ENCODE results near the gene RAD23A. TPM values are rescaled to one million over a fixed set of nuclear protein-coding genes. Genes with fewer than 3 reads are reported as not detected.

RAD23A gene
- total RNA-seq, 4 donors from 2014 or later: 138 to 218 (median 181) TPM

DNA sequence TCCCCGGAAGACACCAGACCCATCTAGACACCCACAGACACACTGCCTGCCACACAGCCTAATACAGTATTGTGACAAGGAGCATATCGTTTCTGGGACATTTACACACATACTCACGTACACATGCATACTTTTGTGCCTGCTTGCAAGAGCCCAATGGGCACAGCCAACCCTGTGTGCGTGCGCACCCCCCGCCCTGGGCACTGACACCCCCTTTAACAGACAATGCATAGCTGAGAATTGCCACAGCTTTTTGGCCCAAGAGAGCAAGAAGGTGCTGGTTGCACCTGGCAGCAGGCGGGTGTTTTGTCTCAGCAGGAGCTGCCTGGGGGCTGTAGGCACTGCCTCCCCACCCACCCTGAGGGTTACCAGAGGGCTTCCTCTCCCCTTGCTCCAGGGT lies 47.9 kb downstream of the RAD23A start:
- Histone ChIP-seq H3K4me3 (no peak overlapping the region), H3K27ac (replicated peaks in 1 of 4) (peak overlapping the region in 2 of 4 donors; percentile 19 to 31), H3K9me3 (no peaks in the 10 kb centered on the region), H3K4me1 (peaks cover 13 to 30% (median 29%) of the 10 kb centered on the region in 4 donors), H3K36me3 (peaks cover 0 to 2% (median under 1%) of the 10 kb centered on the region in 4 donors), H3K27me3 (no peaks in the 10 kb centered on the region)
- 86% methylated on average over 7 of the region's 7 CpGs for WGBS
- DNase-seq (ENCODE audit: extremely low spot score): no peak
- TF ChIP-seq POLR2AphosphoS5 (IDR thresholded peaks at IDR 0.05) (no peak), EP300 (IDR thresholded peaks at IDR 0.05) (no peak), POLR2A (IDR thresholded peaks at IDR 0.05; ENCODE audit: low read depth) (no peak)
- TF ChIP-seq, protein P1, sequence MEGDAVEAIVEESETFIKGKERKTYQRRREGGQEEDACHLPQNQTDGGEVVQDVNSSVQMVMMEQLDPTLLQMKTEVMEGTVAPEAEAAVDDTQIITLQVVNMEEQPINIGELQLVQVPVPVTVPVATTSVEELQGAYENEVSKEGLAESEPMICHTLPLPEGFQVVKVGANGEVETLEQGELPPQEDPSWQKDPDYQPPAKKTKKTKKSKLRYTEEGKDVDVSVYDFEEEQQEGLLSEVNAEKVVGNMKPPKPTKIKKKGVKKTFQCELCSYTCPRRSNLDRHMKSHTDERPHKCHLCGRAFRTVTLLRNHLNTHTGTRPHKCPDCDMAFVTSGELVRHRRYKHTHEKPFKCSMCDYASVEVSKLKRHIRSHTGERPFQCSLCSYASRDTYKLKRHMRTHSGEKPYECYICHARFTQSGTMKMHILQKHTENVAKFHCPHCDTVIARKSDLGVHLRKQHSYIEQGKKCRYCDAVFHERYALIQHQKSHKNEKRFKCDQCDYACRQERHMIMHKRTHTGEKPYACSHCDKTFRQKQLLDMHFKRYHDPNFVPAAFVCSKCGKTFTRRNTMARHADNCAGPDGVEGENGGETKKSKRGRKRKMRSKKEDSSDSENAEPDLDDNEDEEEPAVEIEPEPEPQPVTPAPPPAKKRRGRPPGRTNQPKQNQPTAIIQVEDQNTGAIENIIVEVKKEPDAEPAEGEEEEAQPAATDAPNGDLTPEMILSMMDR (IDR thresholded peaks at IDR 0.05): no peak
- intact Hi-C loops (cut with DNase I): no loop called here

DNA sequence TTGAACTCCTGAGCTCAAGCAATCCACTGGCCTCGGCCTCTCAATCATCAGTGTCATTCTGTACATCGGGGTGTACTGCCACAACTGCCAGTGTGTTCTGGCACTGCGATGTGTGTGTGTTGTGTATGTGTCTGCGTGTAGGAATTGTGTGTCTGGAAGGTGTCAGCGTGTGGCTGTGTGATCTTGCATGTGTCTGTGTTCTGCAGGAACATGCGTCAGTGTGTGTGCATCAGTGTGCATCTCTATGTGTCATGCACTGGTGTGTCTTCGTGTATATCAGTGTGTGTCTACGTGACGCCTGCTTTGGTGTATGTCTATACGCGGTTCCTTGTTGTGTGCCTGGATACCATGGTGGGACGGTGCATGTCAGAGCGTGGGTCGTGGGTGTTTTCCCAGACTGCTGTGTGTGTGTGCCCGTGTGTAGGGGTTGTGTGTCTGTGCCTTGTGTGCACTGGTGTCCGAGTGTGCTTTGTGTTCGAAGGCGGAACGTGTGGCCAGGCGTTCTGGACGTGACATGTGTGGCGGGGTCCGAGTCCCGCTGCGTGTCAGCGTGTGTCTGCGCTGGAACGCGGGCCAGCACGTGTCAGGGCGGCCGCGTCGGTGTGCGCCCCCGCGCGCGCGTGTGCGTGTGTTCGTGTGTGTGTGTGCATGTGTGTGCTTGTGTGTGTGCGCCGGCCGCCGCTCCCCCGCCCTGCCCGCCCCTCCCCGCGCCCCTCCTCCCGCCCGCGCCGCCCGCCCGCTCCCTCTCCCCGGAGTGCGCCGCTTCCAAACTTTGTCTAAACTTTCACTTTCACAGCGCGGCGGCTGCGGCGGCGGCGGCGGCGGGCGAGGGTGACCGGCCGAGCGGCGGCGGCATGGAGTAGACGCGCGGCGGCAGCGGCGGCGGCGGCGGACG lies 49.3 kb downstream of the RAD23A start, which contains the start of gene NFIX:
NFIX (plus strand) TSS at position 775 of the 895 bp plus-strand sequence. CDS start 363 bp downstream, outside the sequence.
- Histone ChIP-seq H3K9me3 (no peaks in the 10 kb centered on the region), H3K27me3 (no peaks in the 10 kb centered on the region), H3K4me1 (peaks cover 17 to 44% (median 43%) of the 10 kb centered on the region in 4 donors), H3K27ac (replicated peaks in 1 of 4) (peak within 1 kb of the TSS; percentile 88 to 98 (median 97)), H3K36me3 (peaks cover 0 to 14% (median 10%) of the 10 kb centered on the region in 4 donors), H3K4me3 (peak within 1 kb of the TSS; percentile 74 to 92 (median 78))
- TF ChIP-seq POLR2A (IDR thresholded peaks at IDR 0.05; ENCODE audit: low read depth) (no peak), POLR2AphosphoS5 (IDR thresholded peaks at IDR 0.05) (peak; percentile 15 to 61)
- no peak for DNase-seq (ENCODE audit: extremely low spot score)
- 17% methylated on average over 23 of the region's 84 CpGs for WGBS
- intact Hi-C loops (cut with DNase I): no loop called here

DNA sequence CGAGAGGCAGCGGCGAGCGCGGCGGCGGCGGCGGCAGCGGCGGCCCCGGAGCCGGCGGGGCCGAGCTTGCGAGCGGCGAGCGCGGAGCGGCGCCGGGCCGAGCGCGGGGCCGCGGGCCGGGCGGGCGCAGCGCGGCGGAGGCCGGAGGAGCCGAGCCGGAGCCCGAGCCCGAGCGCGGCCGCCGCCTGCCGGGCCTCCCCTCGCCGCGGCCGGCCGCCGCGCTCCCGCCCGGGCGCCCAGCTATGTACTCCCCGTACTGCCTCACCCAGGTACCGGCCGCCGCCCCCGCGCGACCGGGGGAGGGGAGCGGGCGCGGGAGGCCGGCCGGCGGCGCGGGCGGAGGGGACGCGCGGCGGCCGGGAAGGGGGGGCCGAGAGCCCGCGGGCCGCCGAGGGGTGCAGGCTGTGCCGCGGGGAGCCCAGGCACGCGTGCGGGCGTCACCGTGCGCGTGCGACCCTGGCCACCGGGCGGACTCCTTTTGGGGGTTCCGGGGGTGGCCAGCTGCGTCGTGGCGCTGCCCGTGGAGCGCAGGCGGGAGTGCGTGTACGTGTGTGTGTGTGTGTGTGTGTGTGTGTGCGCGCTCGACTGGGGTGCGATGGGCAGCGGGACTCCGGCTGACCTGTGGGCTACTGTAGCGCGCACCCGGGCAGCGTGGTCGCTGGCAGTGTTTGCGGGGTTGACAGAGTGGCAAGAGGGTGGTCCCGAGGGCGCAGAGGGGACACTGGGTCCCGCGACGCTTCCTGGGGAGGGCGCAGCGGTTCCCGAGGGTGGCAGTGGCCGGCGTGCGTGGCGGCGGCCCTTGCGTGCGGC lies 50.1 kb downstream of the RAD23A start:
- no peaks in the 10 kb centered on the region for H3K9me3 ChIP-seq
- WGBS: 0% methylated on average over 40 of the region's 129 CpGs
- peak overlapping the region; percentile 74 to 92 (median 78) for H3K4me3 ChIP-seq
- intact Hi-C loops (cut with DNase I): loop anchor here (2.0 kb wide), 1 partner anchor 27 kb away; no protein-coding TSS in a partner anchor
- peaks cover 22 to 53% (median 51%) of the 10 kb centered on the region in 4 donors for H3K4me1 ChIP-seq
- H3K27ac ChIP-seq (replicated peaks in 1 of 4): peak overlapping the region; percentile 88 to 98 (median 97)
- peaks cover 0 to 14% (median 10%) of the 10 kb centered on the region in 4 donors for H3K36me3 ChIP-seq
- H3K27me3 ChIP-seq: no peaks in the 10 kb centered on the region
- TF ChIP-seq POLR2AphosphoS5 (IDR thresholded peaks at IDR 0.05) (no peak), EP300 (IDR thresholded peaks at IDR 0.05) (no peak), POLR2A (IDR thresholded peaks at IDR 0.05; ENCODE audit: low read depth) (no peak)
- TF ChIP-seq, protein P1 (IDR thresholded peaks at IDR 0.05): no peak
- no peak for DNase-seq (ENCODE audit: extremely low spot score)

DNA sequence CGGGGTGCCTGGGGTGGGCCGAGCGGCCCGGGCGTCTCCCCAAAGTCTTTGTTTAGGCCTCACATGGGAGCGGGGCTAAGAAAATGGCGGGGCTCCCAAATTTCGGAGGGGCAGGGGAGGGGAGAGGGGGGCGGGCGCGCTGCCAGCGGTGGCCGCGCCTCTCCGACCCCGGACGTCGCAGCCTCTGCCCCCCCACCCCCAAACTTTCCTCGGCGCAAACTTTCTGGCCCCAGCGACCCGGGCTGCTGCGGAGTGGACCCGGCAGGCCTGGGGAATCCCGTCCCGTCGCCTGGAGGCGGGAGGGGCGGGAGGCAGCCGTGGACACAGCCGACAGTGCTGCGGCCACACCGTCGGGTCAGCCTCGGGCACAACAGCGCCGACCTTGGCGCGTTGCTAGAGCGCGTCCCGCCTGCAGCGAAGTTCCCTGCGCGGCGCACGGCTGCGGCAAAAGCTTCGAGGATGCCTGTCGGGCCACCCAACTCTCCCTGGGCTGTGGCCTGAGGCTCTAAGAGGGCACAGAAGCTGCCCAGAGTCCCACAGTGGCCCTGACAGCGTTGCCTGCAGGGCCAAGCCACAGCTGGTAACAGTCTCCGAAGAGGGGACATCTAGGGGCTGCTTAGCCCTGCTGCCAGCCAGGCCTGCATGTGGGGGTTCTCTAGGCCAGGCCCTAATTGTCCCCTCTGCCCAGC lies 50.9 kb downstream of the RAD23A start:
- TF ChIP-seq POLR2A (IDR thresholded peaks at IDR 0.05; ENCODE audit: low read depth) (no peak), POLR2AphosphoS5 (IDR thresholded peaks at IDR 0.05) (peak; percentile 8 to 18)
- H3K27ac ChIP-seq (replicated peaks in 1 of 4): peak overlapping the region; percentile 88 to 98 (median 97)
- DNase-seq (ENCODE audit: extremely low spot score): no peak
- 3% methylated on average over 14 of the region's 52 CpGs for WGBS
- peaks cover 0 to 14% (median 10%) of the 10 kb centered on the region in 4 donors for H3K36me3 ChIP-seq
- no peaks in the 10 kb centered on the region for H3K27me3 ChIP-seq
- H3K4me3 ChIP-seq: peak overlapping the region; percentile 74 to 92 (median 78)
- no peaks in the 10 kb centered on the region for H3K9me3 ChIP-seq
- H3K4me1 ChIP-seq: peaks cover 29 to 60% (median 59%) of the 10 kb centered on the region in 4 donors
- intact Hi-C loops (cut with DNase I): loop anchor here (2.0 kb wide), 1 partner anchor 26 kb away; no protein-coding TSS in a partner anchor

Measured in esophagus muscularis mucosa (tissue), 4 donors.